Neural progenitor cell (in vitro differentiated cells): ENCODE measurements around the gene PTGER1.

Source experiments
- CTCF ChIP-seq: fragments of 200-600 bp; sonication (generic); IDR thresholded peaks from 2 replicates; pipeline ENCODE4 v1.5.1; 2017; ENCODE audit warnings: antibody characterized with exemption, mild to moderate bottlenecking
- EZH2 ChIP-seq: fragments of 200-600 bp; sonication (generic); IDR thresholded peaks from 2 replicates; pipeline ENCODE4 v1.6.1; 2017; ENCODE audit warnings: antibody characterized with exemption, mild to moderate bottlenecking, moderate library complexity
- EZH2phosphoT487 ChIP-seq: fragments of 200-600 bp; sonication (generic); IDR thresholded peaks from 2 replicates; pipeline ENCODE4 v1.6.1; 2017; ENCODE audit warnings: antibody characterized with exemption

- no peak for TF ChIP-seq CTCF
- TF ChIP-seq EZH2phosphoT487 = no peak
- TF ChIP-seq EZH2 = no peak
Observed at GRCh38 chr19:14502334-14503092, 27.4 kb upstream of the PTGER1 start.
